ENCODE results near the gene RNF152. TPM values are rescaled to one million over a fixed set of nuclear protein-coding genes. Genes with fewer than 3 reads are reported as not detected.

RNF152 gene
- total RNA-seq, 2 donors from 2014 or later: 90.8 to 119 TPM

GRCh38 chr18:61893309-61893970 is 633 bp upstream of the RNF152 start:
- DNase-seq: peak; percentile 83
- Histone ChIP-seq H3K4me3 (ENCODE audit: low read length) (peak overlapping the region; percentile 91), H3K9ac (ENCODE audit: extremely low read depth, low read length, poor library complexity, severe bottlenecking) (peak overlapping the region; percentile 71), H3K27ac (ENCODE audit: low read depth, low read length) (no peak overlapping the region), H3K27me3 (ENCODE audit: control insufficient read depth, insufficient read depth, low read length, poor library complexity, severe bottlenecking) (no peaks in the 10 kb centered on the region), H3K36me3 (ENCODE audit: control insufficient read depth, insufficient read depth, low read length) (peaks cover 42% of the 10 kb centered on the region), H3K9me3 (ENCODE audit: control insufficient read depth, low read length) (no peaks in the 10 kb centered on the region), H3K4me1 (ENCODE audit: control insufficient read depth, insufficient read depth, low read length) (peaks cover 11% of the 10 kb centered on the region)
- TF ChIP-seq CTCF (conservative IDR thresholded peaks at IDR 0.05): no peak
- peaks cover 30% of the 10 kb centered on the region for H3K27me3 Mint-ChIP-seq (ENCODE audit: insufficient read depth)
- 0% methylated on average over 29 to 65 of the region's 65 CpGs for WGBS, 2 experiments (ENCODE audit: insufficient coverage in 1 of 2, insufficient read length in 1 of 2)
- H3K4me1 Mint-ChIP-seq: peaks cover 43% of the 10 kb centered on the region
- H3K36me3 Mint-ChIP-seq (ENCODE audit: low read depth): peaks cover 37% of the 10 kb centered on the region
- peaks cover 4% of the 10 kb centered on the region for H3K9me3 Mint-ChIP-seq
- peak overlapping the region; percentile 96 for H3K4me3 Mint-ChIP-seq
- H3K27ac Mint-ChIP-seq: peak overlapping the region; percentile 86

- Histone ChIP-seq H3K9me3 (ENCODE audit: control insufficient read depth, low read length) (no peaks in the 10 kb centered on the region), H3K4me1 (ENCODE audit: control insufficient read depth, insufficient read depth, low read length) (peaks cover 6% of the 10 kb centered on the region), H3K4me3 (ENCODE audit: low read length) (peak overlapping the region; percentile 91), H3K9ac (ENCODE audit: extremely low read depth, low read length, poor library complexity, severe bottlenecking) (peak overlapping the region; percentile 71), H3K36me3 (ENCODE audit: control insufficient read depth, insufficient read depth, low read length) (peaks cover 58% of the 10 kb centered on the region), H3K27me3 (ENCODE audit: control insufficient read depth, insufficient read depth, low read length, poor library complexity, severe bottlenecking) (no peaks in the 10 kb centered on the region), H3K27ac (ENCODE audit: low read depth, low read length) (no peak overlapping the region)
- DNase-seq: no peak
- H3K27ac Mint-ChIP-seq: no peak overlapping the region
- peaks cover 46% of the 10 kb centered on the region for H3K4me1 Mint-ChIP-seq
- peak overlapping the region; percentile 96 for H3K4me3 Mint-ChIP-seq
- TF ChIP-seq CTCF (conservative IDR thresholded peaks at IDR 0.05): no peak
- no peaks in the 10 kb centered on the region for H3K9me3 Mint-ChIP-seq
- H3K27me3 Mint-ChIP-seq (ENCODE audit: insufficient read depth): peaks cover 29% of the 10 kb centered on the region
- 60 to 62% methylated on average over 3 to 4 of the region's 4 CpGs for WGBS, 2 experiments (ENCODE audit: insufficient coverage in 1 of 2, insufficient read length in 1 of 2)
- H3K36me3 Mint-ChIP-seq (ENCODE audit: low read depth): peaks cover 48% of the 10 kb centered on the region
These were observed 913 bp downstream of the RNF152 start for GRCh38 chr18:61891894-61892293.

- Mint-ChIP-seq H3K36me3 (ENCODE audit: low read depth) (peaks cover 54% of the 10 kb centered on the region), H3K4me1 (peaks cover 50% of the 10 kb centered on the region), H3K9me3 (no peaks in the 10 kb centered on the region), H3K27me3 (ENCODE audit: insufficient read depth) (peaks cover 28% of the 10 kb centered on the region), H3K27ac (no peak overlapping the region), H3K4me3 (peak overlapping the region; percentile 96)
- no peak for DNase-seq
- no peaks in the 10 kb centered on the region for H3K9me3 ChIP-seq (ENCODE audit: control insufficient read depth, low read length)
- peaks cover 64% of the 10 kb centered on the region for H3K36me3 ChIP-seq (ENCODE audit: control insufficient read depth, insufficient read depth, low read length)
- peaks cover 3% of the 10 kb centered on the region for H3K4me1 ChIP-seq (ENCODE audit: control insufficient read depth, insufficient read depth, low read length)
- no peak overlapping the region for H3K9ac ChIP-seq (ENCODE audit: extremely low read depth, low read length, poor library complexity, severe bottlenecking)
- H3K27ac ChIP-seq (ENCODE audit: low read depth, low read length): no peak overlapping the region
- TF ChIP-seq CTCF (conservative IDR thresholded peaks at IDR 0.05): no peak
- H3K4me3 ChIP-seq (ENCODE audit: low read length): peak overlapping the region; percentile 91
- no peaks in the 10 kb centered on the region for H3K27me3 ChIP-seq (ENCODE audit: control insufficient read depth, insufficient read depth, low read length, poor library complexity, severe bottlenecking)
- WGBS, 2 experiments (ENCODE audit: insufficient coverage in 1 of 2, insufficient read length in 1 of 2): 93% methylated on average over 2 of the region's 2 CpGs; no CpG with 5 or more reads in 1 of the 2 experiments
These were observed 1.5 kb downstream of the RNF152 start for GRCh38 chr18:61891271-61891670.
